HG02870 (cell line): ENCODE data around the gene CFAP299.
A peak's percentile ranks its signal among the peaks of the same experiment; 100 is the strongest.

ENCODE experiments used
- ATAC-seq: cut with Tn5 transposase; IDR thresholded peaks from one replicate; pipeline ENCODE4 v1.9.1; 2021; ENCODE audit warnings: mild to moderate bottlenecking, moderate library complexity; ENCODE audit not compliant: unreplicated experiment

The CFAP299 gene

DNA sequence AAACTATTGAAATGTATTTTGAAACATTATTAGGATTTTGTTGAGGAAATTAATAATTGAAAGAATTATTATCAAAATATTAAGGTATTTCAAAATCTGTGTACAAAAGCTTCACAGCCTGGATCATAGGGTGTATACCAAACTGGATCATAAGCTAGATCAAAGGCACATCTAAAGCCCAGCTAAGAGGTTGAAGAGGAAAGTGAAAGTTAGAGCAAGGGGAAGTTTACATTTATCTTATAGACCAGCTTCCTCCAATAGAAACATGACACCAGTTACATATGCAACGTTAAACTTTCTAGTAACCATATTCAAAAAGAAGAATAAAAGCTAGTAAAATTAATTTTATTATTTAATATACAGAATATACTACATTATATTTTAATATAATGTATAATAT, 467.8 kb downstream of the CFAP299 start:
- ATAC-seq, result no peak

DNA sequence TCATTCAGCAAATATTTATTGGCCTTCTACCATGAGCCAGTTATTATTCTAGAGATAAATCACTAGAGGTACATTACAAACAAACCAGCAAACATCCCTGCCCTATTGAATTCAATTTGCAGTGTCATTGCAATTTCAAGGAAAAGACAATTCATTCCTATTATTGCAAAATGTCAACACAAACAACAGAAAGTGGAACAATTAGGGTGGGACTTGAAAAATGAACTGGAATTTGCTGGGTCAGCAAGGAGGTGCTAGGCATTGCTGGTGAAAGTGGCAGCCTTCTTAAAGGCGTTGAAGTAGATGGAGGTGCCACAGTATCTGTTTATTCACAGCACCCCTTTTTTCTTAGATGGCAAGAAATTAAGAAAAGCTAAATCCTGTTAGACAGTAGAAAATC, 470.9 kb downstream of the CFAP299 start:
- no peak for ATAC-seq

DNA sequence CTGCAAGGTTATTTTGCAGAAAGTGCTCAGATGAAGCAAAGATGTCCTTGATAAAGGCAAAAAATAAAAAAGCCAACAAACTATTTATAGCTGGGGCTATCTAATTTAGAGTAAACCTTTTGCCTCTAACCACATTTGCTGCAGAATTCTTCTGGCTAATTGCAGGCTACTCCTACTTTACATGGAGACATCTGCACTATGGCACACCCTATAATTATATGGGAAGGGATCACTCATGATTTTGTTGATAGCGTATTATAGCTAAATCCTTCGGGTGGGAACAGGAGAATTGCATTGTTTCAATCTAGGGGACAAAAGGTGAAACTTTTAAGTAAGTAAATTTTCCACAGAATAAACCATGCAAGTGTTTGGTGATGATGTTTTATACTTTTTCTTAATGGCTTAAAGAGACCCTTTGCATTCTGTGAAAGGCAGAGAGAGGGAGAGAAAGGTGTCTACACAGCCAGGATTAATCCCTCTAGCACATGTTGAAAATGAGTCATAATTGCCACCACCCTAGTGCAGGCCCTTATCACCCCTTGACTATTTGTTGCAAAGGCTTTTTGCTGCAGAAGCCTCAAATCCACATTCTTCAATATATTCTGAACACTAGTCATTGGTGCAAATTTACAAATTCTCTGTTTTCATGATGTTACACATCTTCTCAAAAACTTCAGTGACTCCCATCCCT, 473.7 kb downstream of the CFAP299 start:
- no peak for ATAC-seq

GRCh38 chr4:80811406-80811805, 475.9 kb downstream of the CFAP299 start:
- no peak for ATAC-seq

DNA sequence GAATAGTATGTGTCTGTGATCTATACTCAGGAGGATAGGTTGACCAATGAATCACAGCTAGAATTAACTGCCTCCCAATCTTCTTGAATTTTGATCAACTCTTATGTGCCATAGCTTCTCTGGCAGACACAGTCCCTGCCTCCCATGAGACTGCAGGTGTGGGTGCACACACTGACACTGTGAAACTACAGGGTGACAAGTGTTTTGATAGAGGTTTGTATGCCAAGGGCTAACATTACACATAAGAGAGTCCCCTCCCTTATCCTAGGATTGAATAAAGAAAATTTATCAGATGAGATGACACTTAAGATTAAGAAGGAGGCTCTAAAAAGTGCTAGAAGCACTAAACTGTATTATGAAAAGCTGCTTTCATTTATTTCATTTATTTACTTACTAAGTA, 476.6 kb downstream of the CFAP299 start:
- ATAC-seq, result no peak

GRCh38 chr4:80814266-80814665, 478.7 kb downstream of the CFAP299 start:
- no peak for ATAC-seq

DNA sequence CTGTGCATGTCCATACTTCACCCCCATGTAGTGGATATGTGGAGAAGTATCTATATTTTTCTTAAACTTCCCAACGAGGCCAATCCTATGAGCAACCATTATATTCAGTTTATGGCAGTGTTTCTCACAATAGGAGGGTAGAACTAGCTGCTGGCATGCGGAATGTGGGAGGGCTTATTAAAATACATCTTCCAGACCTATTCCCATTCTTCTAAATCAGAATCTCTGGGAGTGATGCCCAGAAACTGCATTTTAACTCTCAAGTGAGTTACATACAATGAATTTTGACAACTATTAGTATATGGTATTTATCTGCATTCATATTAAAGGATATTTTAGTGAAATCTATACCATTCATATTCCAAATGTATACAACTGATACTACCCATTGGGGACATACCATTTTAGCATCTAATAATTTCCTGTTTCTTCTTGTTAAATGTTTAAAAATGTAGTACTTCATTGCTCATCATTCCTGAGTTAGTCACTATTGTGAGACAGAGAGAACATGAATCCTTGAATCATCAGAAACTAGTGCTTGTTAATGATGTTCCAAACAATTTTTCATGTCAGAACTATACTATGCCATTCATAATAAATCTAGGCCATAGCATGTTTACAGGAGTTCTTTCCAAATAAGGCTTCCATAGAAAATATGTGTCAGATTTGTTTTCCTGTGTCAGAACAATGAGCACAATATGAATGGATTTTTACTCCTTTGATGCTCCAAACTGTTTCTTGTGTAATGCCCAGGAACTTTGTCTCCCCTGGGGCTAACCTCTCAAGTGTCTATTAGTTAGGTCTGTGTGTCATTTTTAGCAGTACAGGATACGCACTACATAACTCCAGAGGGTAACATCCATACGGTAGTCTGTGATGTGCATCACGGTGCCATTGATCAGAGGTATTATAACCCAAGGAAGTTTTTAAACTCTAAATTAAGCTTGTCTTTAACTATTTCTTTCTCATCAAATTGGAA, 496.1 kb downstream of the CFAP299 start:
- no peak for ATAC-seq

GRCh38 chr4:80839281-80839680, 503.8 kb downstream of the CFAP299 start:
- ATAC-seq, result no peak

- ATAC-seq, result no peak
Observed at GRCh38 chr4:80839792-80840191, 504.3 kb downstream of the CFAP299 start.

DNA sequence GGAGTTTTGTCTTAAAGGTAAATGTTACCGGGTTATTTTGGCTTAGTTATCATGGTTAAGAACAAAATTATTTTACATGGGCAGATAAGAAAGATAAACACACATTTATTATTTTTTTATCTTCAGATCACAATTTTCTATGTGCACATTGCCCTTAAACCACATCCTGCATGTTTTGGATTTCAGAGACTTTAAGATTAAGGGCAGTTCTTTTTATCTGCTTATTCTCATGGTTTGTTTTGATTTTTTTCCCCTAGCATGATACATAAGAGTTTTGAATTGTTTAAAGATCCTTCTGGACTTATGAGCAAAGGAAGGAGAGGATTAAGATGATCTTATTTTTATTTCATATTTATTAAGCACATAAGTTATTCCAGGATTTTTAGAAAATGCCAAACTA, 504.9 kb downstream of the CFAP299 start:
- no peak for ATAC-seq

DNA sequence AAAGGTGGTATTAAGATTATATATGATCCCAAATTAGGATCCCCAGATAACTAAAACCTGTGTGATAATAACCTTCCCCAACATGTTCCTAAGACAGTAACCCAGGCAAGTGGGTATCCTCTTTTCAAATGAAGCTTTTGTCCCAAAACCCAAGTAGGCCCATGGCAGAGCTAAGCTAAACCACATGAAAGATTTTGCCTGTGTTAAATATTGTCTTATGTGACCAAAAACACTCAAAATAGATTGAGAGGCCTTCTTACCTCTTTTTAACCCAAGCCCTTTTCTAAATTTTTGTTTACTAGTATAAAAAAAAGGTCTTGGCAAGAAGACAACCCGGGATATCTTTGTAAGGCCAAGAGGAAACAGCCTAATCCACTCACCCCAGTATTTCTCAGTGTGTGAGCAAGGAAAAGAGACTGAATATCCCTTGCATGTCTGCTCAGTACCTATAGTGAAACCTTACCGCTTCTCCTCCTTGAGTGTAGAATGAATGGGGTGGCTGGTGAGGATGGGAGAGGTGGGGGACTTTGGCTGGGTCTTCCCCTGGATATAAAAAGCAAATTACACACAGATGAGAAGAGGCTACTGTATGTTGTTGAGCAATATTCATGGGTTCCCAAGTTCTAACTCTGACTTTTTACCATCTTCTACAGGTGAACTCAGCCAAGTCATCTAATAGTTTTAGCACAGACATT, 506.2 kb downstream of the CFAP299 start:
- ATAC-seq, result peak; percentile 58

GRCh38 chr4:80846210-80846609, 510.7 kb downstream of the CFAP299 start:
- no peak for ATAC-seq

GRCh38 chr4:80852061-80852460, 516.5 kb downstream of the CFAP299 start:
- no peak for ATAC-seq

DNA sequence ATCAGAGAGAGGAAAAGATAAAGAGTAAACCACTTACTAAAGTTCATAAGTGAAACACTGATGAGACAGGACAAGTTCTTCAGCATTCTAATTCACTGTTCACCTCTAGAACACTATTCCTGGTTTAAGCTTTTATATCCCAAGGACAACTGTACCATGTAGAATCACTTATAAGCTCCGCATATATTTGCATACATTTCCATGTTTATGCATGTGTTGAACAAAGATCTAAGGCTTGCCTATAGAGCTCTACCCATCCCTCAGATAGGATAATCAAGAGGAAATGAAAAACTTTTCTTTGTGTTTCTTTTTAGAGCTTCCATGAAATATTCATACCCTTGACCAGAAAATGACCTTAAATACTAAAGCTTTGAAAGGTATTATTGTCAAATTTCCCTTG, 538.0 kb downstream of the CFAP299 start:
- ATAC-seq, result no peak

DNA sequence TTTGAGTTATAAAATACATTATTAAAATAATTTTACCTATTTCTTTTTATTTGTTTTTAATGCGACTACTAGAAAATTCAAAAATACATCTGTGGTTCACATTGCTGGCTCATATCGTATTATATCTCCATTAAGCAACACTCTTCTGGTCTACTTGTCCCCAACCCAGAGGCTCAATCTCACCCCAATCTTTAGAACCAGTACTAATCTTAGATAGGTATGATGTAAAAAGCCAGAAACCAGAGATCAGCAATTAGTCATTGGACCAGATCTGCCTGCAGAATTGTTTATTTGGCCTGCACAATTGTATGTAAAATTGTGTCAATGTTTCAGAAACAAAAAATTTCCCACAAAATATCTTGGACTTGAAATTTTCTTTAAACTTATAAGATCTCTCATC, 539.4 kb downstream of the CFAP299 start:
- no peak for ATAC-seq

DNA sequence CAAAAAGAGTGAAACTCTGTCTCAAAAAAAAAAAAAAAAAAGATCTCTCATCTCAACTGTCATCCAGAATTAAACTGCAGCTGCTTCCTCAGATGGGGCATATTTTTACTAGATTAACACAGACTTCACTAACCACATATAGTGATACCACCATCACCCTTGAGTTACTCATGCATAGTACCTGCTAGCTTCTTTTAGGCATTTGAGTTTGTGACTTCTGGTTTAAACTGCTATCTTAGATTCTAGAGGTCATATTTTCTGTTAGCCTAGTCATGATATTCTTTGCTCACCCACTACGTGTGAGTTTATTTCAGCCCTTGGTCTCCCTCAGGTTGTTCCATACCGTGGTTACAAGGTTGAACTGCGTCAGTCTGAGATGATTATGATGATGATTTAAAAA, 540.1 kb downstream of the CFAP299 start:
- ATAC-seq, result peak; percentile 80

GRCh38 chr4:80876810-80877209, 541.3 kb downstream of the CFAP299 start:
- ATAC-seq, result peak; percentile 70

GRCh38 chr4:80878218-80878617, 542.7 kb downstream of the CFAP299 start:
- ATAC-seq, result no peak

- ATAC-seq, result peak; percentile 80
Observed at GRCh38 chr4:80897537-80898303, 562.2 kb downstream of the CFAP299 start.

DNA sequence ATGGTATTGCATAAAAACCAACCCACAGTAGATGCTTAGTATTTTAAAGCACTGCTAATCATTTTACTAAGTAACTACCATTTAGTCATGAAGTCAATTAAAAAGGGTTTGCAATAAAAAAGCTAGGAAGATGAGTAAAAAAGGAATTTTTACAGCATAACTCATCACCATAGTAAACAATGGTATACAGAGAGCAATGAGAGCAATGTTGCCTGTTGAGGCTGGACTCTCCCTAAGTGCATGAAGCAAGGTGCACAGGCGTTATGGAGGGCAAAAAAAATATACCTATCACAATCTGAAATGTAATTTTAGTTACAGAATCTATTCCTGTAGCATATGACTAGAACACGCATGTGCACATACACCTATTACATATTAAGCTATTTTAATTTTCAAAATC, 565.4 kb downstream of the CFAP299 start:
- no peak for ATAC-seq

GRCh38 chr4:80903020-80903419, 567.5 kb downstream of the CFAP299 start:
- ATAC-seq, result no peak
